Upper lobe of left lung (tissue), 4 donors: ENCODE results near the gene PILRB.

Experiments
- POLR2A ChIP-seq, 4 donors: fragments of 450-650 bp; IDR thresholded peaks; one replicate each; pipeline ENCODE4 v1.5.1; 2016 to 2017; ENCODE audit warnings: antibody characterized with exemption in 4 of 4, mild to moderate bottlenecking in 2 of 4
- TF ChIP-seq, protein P1 (sequence below), 6 experiments: fragments of 450-650 bp in 4 of 6; fragments of 200-600 bp in 2 of 6; sonication (generic) in 2 of 6; IDR thresholded peaks; one replicate each; pipeline ENCODE4 v1.5.1; 2016 to 2019; ENCODE audit warnings: antibody characterized with exemption in 6 of 6

DNA sequence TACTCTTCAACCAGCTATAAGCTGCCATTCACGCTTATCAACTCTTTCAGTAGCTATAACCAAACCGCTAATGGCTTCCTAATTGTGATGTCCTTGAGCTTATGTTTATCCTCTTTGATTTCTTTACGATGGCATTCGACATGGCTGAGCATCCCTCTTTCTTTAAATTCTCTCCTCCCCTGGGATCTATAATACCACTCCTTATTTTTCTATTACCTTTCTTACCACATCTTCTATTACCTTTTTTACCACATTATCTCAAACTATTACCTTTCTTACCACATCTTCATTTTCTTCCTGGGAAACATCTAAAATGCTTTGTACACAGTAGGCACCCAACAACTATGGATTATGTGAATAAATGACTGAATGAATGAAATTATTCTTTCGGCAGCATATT is 57.5 kb downstream of the PILRB start:
- no peak for TF ChIP-seq POLR2A (IDR thresholded peaks at IDR 0.05)
- TF ChIP-seq, protein P1, sequence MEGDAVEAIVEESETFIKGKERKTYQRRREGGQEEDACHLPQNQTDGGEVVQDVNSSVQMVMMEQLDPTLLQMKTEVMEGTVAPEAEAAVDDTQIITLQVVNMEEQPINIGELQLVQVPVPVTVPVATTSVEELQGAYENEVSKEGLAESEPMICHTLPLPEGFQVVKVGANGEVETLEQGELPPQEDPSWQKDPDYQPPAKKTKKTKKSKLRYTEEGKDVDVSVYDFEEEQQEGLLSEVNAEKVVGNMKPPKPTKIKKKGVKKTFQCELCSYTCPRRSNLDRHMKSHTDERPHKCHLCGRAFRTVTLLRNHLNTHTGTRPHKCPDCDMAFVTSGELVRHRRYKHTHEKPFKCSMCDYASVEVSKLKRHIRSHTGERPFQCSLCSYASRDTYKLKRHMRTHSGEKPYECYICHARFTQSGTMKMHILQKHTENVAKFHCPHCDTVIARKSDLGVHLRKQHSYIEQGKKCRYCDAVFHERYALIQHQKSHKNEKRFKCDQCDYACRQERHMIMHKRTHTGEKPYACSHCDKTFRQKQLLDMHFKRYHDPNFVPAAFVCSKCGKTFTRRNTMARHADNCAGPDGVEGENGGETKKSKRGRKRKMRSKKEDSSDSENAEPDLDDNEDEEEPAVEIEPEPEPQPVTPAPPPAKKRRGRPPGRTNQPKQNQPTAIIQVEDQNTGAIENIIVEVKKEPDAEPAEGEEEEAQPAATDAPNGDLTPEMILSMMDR (IDR thresholded peaks at IDR 0.05) = no peak
